KG1 (cell line): ENCODE measurements around the gene FLT4.
"Not testable (repeated sequence)": the region's sequence is repeated elsewhere in the genome, so short reads cannot be mapped to it uniquely, and the experiment has no call there.

Experiments used
- DNase-seq: peaks from one replicate; lab custom pipeline; 2025; lab: John Stamatoyannopoulos, UW

Gene FLT4

GRCh38 chr5:180670157-180670556 is 20.8 kb upstream of the FLT4 start:
- no peak for DNase-seq

GRCh38 chr5:180669661-180670060 is 20.3 kb upstream of the FLT4 start:
- DNase-seq, result no peak

DNA sequence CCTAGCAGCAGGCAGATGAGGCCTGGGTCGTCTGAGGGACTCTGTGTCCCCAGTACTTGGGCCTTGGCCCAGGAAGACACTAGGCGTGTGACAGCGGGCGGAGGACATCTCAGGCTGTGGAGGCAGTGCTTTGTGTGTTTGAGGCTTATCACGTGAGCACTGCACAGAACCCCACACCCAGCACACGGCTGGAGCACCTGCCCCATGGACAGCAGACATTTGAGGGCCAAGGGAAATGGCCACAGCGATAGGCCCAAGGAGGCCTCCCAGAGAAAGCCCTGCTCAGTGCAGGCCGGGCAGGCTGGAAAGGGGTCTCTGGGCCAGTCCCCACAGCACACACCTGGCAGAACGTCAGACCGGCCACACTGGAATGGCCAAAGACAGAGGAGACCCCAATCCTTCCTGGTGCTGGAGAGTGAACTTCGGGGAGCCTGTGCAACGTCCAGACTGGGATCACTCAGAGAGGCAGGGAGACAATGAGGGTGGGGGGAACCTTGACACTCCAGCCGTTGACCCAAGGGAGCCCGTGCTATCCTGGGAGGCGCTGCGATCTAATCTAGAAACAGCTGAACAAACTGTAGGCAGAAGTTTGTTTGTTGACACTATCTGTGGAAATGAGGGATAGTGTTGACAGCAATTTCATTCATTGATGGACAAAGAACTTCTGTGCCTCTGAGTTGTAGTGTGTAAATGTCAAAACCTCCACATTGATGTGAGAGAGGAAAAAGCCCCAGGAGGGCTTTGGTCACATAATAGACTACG is 19.6 kb upstream of the FLT4 start:
- no peak for DNase-seq

GRCh38 chr5:180666812-180667211 is 17.4 kb upstream of the FLT4 start:
- no peak for DNase-seq

GRCh38 chr5:180665682-180666404 is 16.4 kb upstream of the FLT4 start:
- no peak for DNase-seq

GRCh38 chr5:180658774-180659564 is 9.6 kb upstream of the FLT4 start:
- DNase-seq, result no peak

- not testable (repeated sequence) for DNase-seq
Observed at GRCh38 chr5:180655243-180655642, 5.8 kb upstream of the FLT4 start.

DNA sequence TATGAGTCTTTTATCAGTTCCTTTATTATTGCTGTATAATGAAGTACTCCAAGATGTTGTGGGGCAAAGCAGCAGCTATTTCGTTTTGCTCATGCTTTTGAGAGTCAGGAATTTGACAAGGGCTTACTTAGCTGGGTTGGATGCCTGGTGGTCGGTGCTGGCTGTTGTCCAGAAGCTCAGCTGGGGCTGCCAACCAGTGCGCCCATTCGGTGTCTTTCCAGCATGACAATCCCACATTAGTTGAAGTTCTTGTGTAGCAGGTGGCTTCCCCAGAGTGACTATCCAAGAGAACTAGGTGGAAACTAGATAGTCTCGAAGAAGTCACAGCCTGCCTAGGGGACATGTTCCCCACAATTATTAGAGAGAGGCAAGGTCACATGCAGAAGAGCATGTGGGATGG is 3.4 kb upstream of the FLT4 start:
- DNase-seq, result no peak

DNA sequence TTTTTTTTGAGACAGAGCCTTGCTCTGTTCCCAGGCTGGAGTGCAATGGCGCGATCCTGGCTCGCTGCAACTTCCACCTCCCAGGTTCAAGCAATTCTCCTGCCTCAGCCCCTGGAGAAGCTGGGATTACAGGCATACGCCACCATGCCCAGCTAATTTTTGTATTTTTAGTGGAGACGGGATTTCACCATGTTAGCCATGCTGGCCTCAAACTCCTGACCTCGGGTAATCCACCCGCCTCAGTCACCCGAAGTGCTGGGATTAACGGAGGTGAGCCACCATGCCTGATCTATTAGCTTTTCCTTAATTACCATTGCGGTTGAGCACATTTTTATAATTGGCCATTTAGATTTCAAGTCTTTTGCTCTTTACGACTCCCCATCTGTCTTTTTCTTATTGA is 2.9 kb upstream of the FLT4 start:
- DNase-seq, result no peak

DNA sequence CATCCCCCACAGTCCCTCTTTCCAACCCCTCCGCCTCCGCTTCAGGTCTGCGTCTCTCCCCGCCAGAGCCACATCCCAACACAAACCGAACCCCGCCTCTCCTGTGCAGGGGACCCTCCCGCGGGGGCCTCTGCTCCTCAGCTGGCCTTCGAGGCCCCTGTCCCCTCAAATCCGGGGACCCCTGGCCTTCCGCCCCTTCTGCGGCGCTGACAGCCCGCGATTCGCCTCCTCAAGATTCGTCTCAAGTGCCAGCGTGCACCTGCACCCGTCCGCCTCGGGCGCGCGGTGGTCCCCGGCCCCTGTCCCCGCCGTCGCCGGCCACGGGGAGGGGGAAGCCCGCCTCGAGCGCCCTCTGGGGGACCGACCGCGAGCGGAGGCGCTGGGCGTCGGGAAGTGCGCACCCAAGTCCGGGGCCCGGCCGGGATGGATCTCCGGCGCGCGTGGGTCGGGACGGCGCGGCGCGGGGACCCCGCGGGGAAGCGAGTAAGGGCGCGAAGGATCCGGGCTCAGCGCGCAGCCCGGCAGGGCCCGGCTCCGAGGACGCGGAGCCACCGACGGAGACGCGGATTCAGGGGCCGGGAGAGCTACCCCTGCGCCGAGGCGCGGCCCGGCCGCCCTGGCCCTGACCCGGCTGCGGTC is 623 bp downstream of the FLT4 start:
- no peak for DNase-seq

DNA sequence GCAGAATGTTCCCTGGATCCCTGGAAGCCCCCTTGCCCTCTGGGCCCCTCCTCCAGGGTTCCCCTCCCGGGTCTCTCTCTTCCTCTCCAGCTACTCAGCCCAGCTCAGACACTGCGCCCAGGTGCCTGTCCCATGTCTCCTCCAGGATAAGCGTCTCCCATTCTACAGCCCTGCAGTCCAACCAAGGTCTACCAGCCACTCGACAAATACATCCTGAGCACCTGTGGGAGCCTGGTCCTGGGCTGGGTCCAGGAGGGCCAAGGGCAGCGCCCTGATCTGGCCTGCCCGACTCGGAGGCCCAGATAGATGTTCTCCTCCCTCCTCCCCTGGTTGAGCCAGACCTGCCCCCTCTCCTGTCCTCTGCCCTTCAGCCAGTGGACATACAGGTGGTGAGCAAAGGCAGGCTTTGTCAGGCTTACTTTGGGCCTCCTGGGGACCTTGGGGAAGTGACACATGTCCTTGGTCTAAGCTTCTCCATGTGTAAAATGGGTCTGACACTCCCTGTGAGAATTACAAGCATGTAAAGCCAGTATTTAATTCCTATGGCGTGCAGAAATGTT is 1.4 kb downstream of the FLT4 start:
- DNase-seq, result no peak

DNA sequence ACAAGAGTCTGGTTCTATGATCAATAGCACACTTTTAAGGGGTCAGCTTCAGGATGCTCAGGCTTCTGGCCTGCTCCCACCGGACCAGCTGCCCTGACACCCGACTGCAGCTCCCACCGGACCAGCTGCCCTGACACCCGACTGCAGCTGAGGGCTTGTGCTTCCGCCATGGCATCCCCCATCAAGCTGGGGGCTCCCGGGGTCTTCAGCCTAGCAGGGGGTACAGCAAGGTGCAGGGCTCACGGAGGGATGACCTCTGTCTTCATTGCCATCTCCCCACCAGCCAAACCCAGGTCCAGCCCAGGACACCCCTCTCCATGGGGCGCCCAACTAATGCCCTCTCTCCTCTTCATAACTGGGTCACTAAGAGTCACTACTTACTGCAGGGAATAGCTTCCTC is 1.9 kb downstream of the FLT4 start:
- DNase-seq, result no peak

- DNase-seq, result no peak
Observed at GRCh38 chr5:180646963-180647305, 2.5 kb downstream of the FLT4 start.

DNA sequence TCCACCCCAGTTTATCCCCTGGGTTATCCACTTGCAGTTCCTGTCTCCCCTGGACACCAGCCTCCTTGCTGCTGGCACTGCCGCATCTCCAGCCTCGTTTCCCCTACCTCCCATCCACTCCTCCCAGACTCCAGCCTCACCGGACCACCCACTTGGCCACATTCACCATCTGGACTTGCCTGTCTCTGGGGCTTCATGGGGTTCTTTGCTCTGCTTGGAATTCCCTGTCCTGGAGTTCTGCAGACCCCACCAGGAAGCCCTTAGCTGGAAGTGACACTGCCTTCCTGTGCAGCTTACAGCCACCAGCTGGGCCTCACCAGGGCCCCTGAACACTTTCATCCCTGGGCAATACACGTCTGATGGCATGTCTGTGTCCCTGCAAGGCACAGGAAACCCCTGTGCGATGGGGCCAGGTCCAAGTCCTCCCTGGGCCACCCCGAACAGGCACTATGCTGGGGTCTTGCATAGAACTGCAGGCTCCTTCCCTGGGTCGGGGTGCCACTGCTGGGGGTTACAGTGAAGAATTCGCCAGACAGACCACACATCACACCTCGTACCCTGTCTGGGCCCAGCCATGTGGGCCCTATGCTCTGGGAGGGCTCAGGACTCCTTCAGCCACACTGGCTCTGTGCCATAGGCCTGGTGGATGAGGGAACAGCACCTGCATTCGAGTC is 3.0 kb downstream of the FLT4 start:
- DNase-seq, result no peak

GRCh38 chr5:180645274-180646204 is 3.9 kb downstream of the FLT4 start:
- DNase-seq, result no peak

DNA sequence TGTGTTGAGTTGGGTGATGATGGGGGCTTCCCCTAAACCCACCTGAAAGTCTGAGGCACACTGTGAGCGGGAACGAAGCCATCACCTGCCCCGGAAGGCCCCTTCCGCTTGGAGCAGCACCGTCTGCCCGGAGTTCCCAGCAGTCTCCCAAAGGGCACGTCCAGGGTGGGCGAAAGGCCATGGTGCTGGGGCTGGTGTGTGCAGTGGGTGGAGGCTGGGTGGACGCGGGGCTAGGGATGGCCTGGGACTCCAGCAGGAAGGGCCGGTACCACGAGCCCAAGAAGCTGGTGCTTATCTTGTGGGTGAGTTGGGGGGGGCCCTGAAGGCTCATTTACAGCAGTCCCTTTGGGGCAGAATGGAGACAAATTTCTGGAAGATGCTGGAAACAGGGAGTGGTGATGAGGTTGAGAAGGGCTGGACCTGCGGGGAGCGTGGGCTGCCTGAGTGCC is 4.6 kb downstream of the FLT4 start:
- DNase-seq, result no peak

DNA sequence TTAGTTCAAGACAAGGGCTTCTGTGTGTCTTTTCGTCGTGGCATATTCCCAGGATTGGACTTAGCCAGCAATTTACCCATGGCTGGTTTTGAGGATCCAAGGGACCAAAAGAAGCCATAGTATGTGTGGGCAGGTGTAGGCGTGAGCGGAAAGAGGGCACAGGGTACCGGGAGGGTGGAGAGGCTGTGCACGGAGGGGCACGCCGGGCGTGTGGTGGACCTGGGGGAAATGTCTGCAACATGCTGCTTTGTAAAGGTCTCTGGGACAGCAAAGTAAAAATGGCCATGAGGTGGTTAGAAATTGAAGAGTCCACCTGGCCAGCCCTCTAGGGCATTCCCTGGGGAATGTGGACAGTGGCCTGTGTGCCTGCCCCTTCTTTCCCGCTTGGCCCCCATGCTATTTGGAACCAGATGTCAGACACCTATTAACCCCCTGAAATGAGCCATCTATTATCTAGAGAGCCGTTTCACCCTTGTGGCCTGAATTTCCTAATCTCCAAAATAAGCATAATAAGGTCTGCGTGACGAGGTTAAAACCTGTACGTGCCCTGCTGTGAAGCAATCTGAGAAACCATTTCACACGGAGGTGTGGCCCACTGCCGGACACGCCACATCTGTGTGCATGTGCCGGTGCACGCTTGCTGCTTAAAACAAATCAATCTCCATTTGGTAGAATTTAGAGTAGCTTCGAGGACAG is 5.1 kb downstream of the FLT4 start:
- DNase-seq, result no peak

DNA sequence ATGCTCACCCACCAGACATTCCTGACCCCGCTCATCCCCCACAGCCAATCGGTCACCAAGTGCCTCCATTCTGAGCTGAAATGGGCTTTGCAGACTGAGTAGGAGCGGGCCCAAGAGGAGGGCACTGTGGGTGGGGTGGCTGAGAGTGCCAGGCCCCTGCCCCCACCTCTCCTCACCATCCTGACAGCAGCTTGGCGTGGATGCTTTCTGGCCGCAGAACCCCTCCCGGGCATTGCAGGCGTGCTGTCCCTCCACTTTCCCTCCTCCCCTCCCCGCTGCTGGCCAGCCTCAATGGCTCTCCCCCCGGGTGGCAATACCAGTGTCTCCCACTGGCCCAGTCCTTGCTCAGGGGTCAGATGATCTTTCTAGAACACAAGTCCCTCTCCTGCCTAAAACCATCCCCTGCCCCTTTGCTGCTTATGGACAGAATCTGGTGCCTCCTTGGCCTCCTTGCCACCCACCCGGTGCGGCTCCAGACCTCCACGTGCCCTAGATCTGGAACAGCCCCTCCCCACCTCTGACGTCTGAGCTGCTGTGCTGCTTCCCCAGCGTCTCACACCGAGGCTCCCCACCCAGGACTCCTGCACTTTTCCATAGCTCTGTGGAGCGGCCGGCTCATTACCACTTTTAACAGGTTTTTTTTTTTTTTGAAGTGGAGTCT is 6.1 kb downstream of the FLT4 start:
- DNase-seq, result no peak

GRCh38 chr5:180642779-180643178 is 6.6 kb downstream of the FLT4 start:
- no peak for DNase-seq
